Neural cell (in vitro differentiated cells): Measurements from ENCODE around the gene DOCK2. TPM values are rescaled to one million over a fixed set of nuclear protein-coding genes. Genes with fewer than 3 reads are reported as not detected.

Experiments used
- H2AFZ ChIP-seq: fragments of 200-600, 300-800 bp; sonication (generic), shearing (Covaris generic); 2 replicates; pipeline ENCODE4 v1.6.0; 2014; ENCODE audit warnings: low read depth, mild to moderate bottlenecking, antibody characterized with exemption, low read length, moderate library complexity
- H3F3A ChIP-seq: fragments of 200-600 bp; shearing (Covaris generic); 2 replicates; pipeline ENCODE4 v1.6.1; 2016; ENCODE audit warnings: mild to moderate bottlenecking, moderate library complexity, mixed read lengths, antibody characterized with exemption, low read length; ENCODE audit not compliant: insufficient read depth, poor library complexity, severe bottlenecking
- H3K27ac ChIP-seq: fragments of 200-600, 300-800 bp; sonication (generic), shearing (Covaris generic); 2 replicates; pipeline ENCODE4 v1.5.1; 2014; ENCODE audit warnings: mild to moderate bottlenecking, low read length, moderate library complexity
- H3K27me3 ChIP-seq: fragments of 300-800, 200-600 bp; sonication (generic), shearing (Covaris generic); 2 replicates; pipeline ENCODE4 v1.6.0; 2014; ENCODE audit warnings: mild to moderate bottlenecking, low read depth, low read length, moderate library complexity; ENCODE audit not compliant: insufficient read depth
- H3K36me3 ChIP-seq: fragments of 300-800, 200-600 bp; sonication (generic), shearing (Covaris generic); 2 replicates; pipeline ENCODE4 v1.5.1; 2014; ENCODE audit warnings: mild to moderate bottlenecking, antibody characterized with exemption, low read length, moderate library complexity; ENCODE audit not compliant: insufficient read depth
- H3K4me2 ChIP-seq: fragments of 300-800, 200-600 bp; sonication (generic), shearing (Covaris generic); 2 replicates; pipeline ENCODE4 v1.6.0; 2014; ENCODE audit warnings: mild to moderate bottlenecking, low read length
- H3K4me3 ChIP-seq: fragments of 300-800, 200-600 bp; sonication (generic), shearing (Covaris generic); 2 replicates; pipeline ENCODE4 v1.5.1; 2014; ENCODE audit warnings: mild to moderate bottlenecking, low read length, moderate library complexity
- H3K79me2 ChIP-seq: fragments of 200-600 bp; shearing (Covaris generic); replicated peaks from 2 replicates; pipeline ENCODE4 v1.6.0; 2014; ENCODE audit warnings: mild to moderate bottlenecking, low read length, moderate library complexity; ENCODE audit not compliant: insufficient read depth
- H3K9ac ChIP-seq: fragments of 300-800, 200-600 bp; sonication (generic), shearing (Covaris generic); 2 replicates; pipeline ENCODE4 v1.6.1; 2016; ENCODE audit warnings: mild to moderate bottlenecking, low read length, mixed read lengths
- H3K9me2 ChIP-seq: fragments of 200-600 bp; shearing (Covaris generic); 2 replicates; pipeline ENCODE4 v1.6.1; 2016; ENCODE audit warnings: mild to moderate bottlenecking, low read length, mixed read lengths; ENCODE audit not compliant: insufficient read depth
- H3K9me3 ChIP-seq: fragments of 200-600, 300-800 bp; sonication (generic), shearing (Covaris generic); 2 replicates; pipeline ENCODE4 v1.6.1; 2016; ENCODE audit warnings: mild to moderate bottlenecking, mixed run types, low read length, moderate library complexity, mixed read lengths
- H4K20me1 ChIP-seq: fragments of 200-600 bp; shearing (Covaris generic); 2 replicates; pipeline ENCODE4 v1.6.1; 2016; ENCODE audit warnings: mild to moderate bottlenecking, mixed run types; ENCODE audit not compliant: insufficient read depth
- CTCF ChIP-seq: fragments of 450-650 bp; IDR thresholded peaks from 2 replicates; pipeline ENCODE4 v1.5.1; 2014; ENCODE audit warnings: antibody characterized with exemption, mild to moderate bottlenecking, moderate library complexity; ENCODE audit not compliant: poor library complexity, severe bottlenecking
- EP300 ChIP-seq: fragments of 450-650 bp; conservative IDR thresholded peaks from 2 replicates; pipeline ENCODE4 v1.6.1; 2014; ENCODE audit warnings: antibody characterized with exemption, mild to moderate bottlenecking, moderate library complexity; ENCODE audit not compliant: poor library complexity, severe bottlenecking
- EZH2 ChIP-seq: fragments of 200-600, 300-800 bp; shearing (Covaris generic), sonication (generic); IDR thresholded peaks from 2 replicates; pipeline ENCODE4 v1.6.1; 2014; ENCODE audit warnings: antibody characterized with exemption, low read length, borderline replicate concordance, mild to moderate bottlenecking; ENCODE audit not compliant: insufficient read depth, poor library complexity, severe bottlenecking
- MXI1 ChIP-seq: fragments of 450-650 bp; conservative IDR thresholded peaks from 2 replicates; pipeline ENCODE4 v1.6.1; 2014; ENCODE audit warnings: antibody characterized with exemption, mild to moderate bottlenecking; ENCODE audit not compliant: poor library complexity, severe bottlenecking
- POLR2AphosphoS5 ChIP-seq: IDR thresholded peaks from 2 replicates; pipeline ENCODE4 v1.6.1; 2012
- RAD21 ChIP-seq: fragments of 450-650 bp; conservative IDR thresholded peaks from 2 replicates; pipeline ENCODE4 v1.6.1; 2014; ENCODE audit warnings: antibody characterized with exemption, mild to moderate bottlenecking, moderate library complexity
- REST ChIP-seq: IDR thresholded peaks from 2 replicates; pipeline ENCODE4 v1.6.1; 2012; ENCODE audit warnings: borderline replicate concordance
- SMC3 ChIP-seq: fragments of 450-650 bp; conservative IDR thresholded peaks from 2 replicates; pipeline ENCODE4 v1.6.1; 2014; ENCODE audit warnings: antibody characterized with exemption, mild to moderate bottlenecking, moderate library complexity; ENCODE audit not compliant: poor library complexity
- TAF1 ChIP-seq: IDR thresholded peaks from 2 replicates; pipeline ENCODE4 v1.6.1; 2012; ENCODE audit warnings: low read depth
- polyA plus RNA-seq: library from polyadenylated mRNA; depleted of rRNA; stranded (reverse); fragments of >200 nt; gene quantifications from 2 replicates; pipeline ENCODE4 v1.2.3, GENCODE V29; 2014

Gene DOCK2
- polyA plus RNA-seq, 1 donor from 2014 or later = 0.15 TPM

- no peak overlapping the region for H3K9ac ChIP-seq
- TF ChIP-seq TAF1 (no peak), SMC3 (no peak), MXI1 (no peak), POLR2AphosphoS5 (no peak), CTCF (no peak), RAD21 (no peak), EP300 (no peak), EZH2 (no peak), REST (no peak)
- H2AFZ ChIP-seq = no peak overlapping the region
- no peaks in the 10 kb centered on the region for H3F3A ChIP-seq
- H3K9me2 ChIP-seq = no peaks in the 10 kb centered on the region
- no peaks in the 10 kb centered on the region for H3K27me3 ChIP-seq
- H3K4me3 ChIP-seq = no peak overlapping the region
- H3K9me3 ChIP-seq = no peaks in the 10 kb centered on the region
- no peaks in the 10 kb centered on the region for H3K79me2 ChIP-seq
- no peaks in the 10 kb centered on the region for H4K20me1 ChIP-seq
- H3K4me2 ChIP-seq = no peak overlapping the region
- H3K36me3 ChIP-seq = no peaks in the 10 kb centered on the region
- H3K27ac ChIP-seq = no peak overlapping the region
These were observed 58.0 kb downstream of the DOCK2 start for GRCh38 chr5:169695025-169695625.

GRCh38 chr5:169695919-169696490, 58.9 kb downstream of the DOCK2 start:
- Histone ChIP-seq H3K9me3 (no peaks in the 10 kb centered on the region), H3K9ac (no peak overlapping the region), H4K20me1 (no peaks in the 10 kb centered on the region), H3F3A (no peaks in the 10 kb centered on the region), H3K9me2 (no peaks in the 10 kb centered on the region), H3K79me2 (no peaks in the 10 kb centered on the region), H3K36me3 (no peaks in the 10 kb centered on the region), H3K27ac (no peak overlapping the region), H3K4me3 (no peak overlapping the region), H3K27me3 (no peaks in the 10 kb centered on the region), H2AFZ (no peak overlapping the region), H3K4me2 (no peak overlapping the region)
- no peak for TF ChIP-seq RAD21
- no peak for TF ChIP-seq REST
- no peak for TF ChIP-seq TAF1
- TF ChIP-seq EP300 = no peak
- no peak for TF ChIP-seq MXI1
- no peak for TF ChIP-seq SMC3
- TF ChIP-seq POLR2AphosphoS5 = no peak
- TF ChIP-seq CTCF = no peak
- TF ChIP-seq EZH2 = no peak
